ENCODE data around the gene PHF12.

PHF12 gene

DNA sequence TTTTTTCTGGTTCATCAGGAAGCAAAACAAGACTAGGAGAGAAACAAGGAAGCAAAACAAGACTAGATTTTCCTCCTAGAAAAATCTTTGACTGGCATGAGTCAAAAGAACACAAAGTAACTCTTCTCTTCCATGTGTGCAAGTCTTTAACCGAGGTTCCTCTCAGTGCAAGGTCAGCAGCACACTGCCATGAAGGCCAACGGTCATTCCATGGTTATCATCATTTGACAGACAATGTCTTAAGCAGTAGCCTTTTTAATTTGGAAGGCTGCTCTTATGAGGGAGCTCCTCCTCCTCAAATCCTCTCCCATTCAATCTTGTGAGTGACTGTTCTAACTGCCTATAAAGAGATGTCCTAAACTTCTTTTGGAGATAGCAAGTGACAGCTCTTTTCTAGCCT, 33.0 kb downstream of the PHF12 start:
- no peak overlapping the region for H2AFZ ChIP-seq (ENCODE audit: low read length)
- peaks cover 94% of the 10 kb centered on the region for H3K36me3 ChIP-seq (ENCODE audit: insufficient read depth, low read length)
- H3K9me2 ChIP-seq (ENCODE audit: low read depth, low read length), result no peaks in the 10 kb centered on the region
- H3K9ac ChIP-seq (ENCODE audit: low read length), result no peak overlapping the region
- no peak overlapping the region for H3K4me3 ChIP-seq (ENCODE audit: low read depth, low read length, poor library complexity, severe bottlenecking)
- TF ChIP-seq, protein P1, sequence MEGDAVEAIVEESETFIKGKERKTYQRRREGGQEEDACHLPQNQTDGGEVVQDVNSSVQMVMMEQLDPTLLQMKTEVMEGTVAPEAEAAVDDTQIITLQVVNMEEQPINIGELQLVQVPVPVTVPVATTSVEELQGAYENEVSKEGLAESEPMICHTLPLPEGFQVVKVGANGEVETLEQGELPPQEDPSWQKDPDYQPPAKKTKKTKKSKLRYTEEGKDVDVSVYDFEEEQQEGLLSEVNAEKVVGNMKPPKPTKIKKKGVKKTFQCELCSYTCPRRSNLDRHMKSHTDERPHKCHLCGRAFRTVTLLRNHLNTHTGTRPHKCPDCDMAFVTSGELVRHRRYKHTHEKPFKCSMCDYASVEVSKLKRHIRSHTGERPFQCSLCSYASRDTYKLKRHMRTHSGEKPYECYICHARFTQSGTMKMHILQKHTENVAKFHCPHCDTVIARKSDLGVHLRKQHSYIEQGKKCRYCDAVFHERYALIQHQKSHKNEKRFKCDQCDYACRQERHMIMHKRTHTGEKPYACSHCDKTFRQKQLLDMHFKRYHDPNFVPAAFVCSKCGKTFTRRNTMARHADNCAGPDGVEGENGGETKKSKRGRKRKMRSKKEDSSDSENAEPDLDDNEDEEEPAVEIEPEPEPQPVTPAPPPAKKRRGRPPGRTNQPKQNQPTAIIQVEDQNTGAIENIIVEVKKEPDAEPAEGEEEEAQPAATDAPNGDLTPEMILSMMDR (IDR thresholded peaks at IDR 0.05; ENCODE audit: low read length), result no peak
- TF ChIP-seq EZH2 (IDR thresholded peaks at IDR 0.05; ENCODE audit: borderline replicate concordance, low read length), result no peak
- H3K9me3 ChIP-seq (ENCODE audit: low read length), result no peaks in the 10 kb centered on the region
- no peaks in the 10 kb centered on the region for H3K79me2 ChIP-seq (ENCODE audit: insufficient read depth, low read length)
- no peaks in the 10 kb centered on the region for H3K4me1 ChIP-seq (ENCODE audit: insufficient read depth, low read length, severe bottlenecking)
- no peak overlapping the region for H3K27ac ChIP-seq (ENCODE audit: low read depth, low read length, poor library complexity, severe bottlenecking)
- no peaks in the 10 kb centered on the region for H3F3A ChIP-seq (ENCODE audit: insufficient read depth, low read length)
- H4K20me1 ChIP-seq (ENCODE audit: insufficient read depth, low read length), result no peaks in the 10 kb centered on the region
- no peaks in the 10 kb centered on the region for H3K27me3 ChIP-seq (ENCODE audit: insufficient read depth, low read length)
- no peak overlapping the region for H3K4me2 ChIP-seq (ENCODE audit: low read length)

DNA sequence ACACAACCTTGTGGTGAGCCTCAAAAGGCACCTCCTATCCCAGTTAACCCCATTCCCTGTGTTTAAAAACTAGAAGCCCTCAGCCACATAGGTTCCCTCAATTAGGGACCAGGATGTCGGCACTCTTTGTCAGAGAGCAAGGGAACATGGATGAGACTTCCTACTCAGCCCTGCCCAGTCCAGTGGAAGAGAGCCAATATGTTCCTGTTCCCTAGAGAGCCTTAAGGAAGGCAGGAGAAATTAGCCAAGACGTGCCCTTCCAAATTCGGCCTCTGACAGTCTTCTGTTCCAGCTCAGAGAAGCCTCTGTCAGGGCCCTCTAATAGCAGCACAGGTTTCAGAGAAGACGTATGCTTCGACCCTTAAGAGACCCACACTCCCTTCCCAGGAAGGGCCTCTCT, 33.9 kb downstream of the PHF12 start:
- H3K9ac ChIP-seq (ENCODE audit: low read length), result no peak overlapping the region
- no peaks in the 10 kb centered on the region for H3K27me3 ChIP-seq (ENCODE audit: insufficient read depth, low read length)
- H3K36me3 ChIP-seq (ENCODE audit: insufficient read depth, low read length), result peaks cover 94% of the 10 kb centered on the region
- H3K9me2 ChIP-seq (ENCODE audit: low read depth, low read length), result no peaks in the 10 kb centered on the region
- TF ChIP-seq, protein P1 (IDR thresholded peaks at IDR 0.05; ENCODE audit: low read length), result no peak
- no peak for TF ChIP-seq EZH2 (IDR thresholded peaks at IDR 0.05; ENCODE audit: borderline replicate concordance, low read length)
- no peak overlapping the region for H3K27ac ChIP-seq (ENCODE audit: low read depth, low read length, poor library complexity, severe bottlenecking)
- H3K4me1 ChIP-seq (ENCODE audit: insufficient read depth, low read length, severe bottlenecking), result no peaks in the 10 kb centered on the region
- no peaks in the 10 kb centered on the region for H3K9me3 ChIP-seq (ENCODE audit: low read length)
- H3K79me2 ChIP-seq (ENCODE audit: insufficient read depth, low read length), result no peaks in the 10 kb centered on the region
- no peaks in the 10 kb centered on the region for H4K20me1 ChIP-seq (ENCODE audit: insufficient read depth, low read length)
- H3K4me2 ChIP-seq (ENCODE audit: low read length), result no peak overlapping the region
- no peak overlapping the region for H2AFZ ChIP-seq (ENCODE audit: low read length)
- no peak overlapping the region for H3K4me3 ChIP-seq (ENCODE audit: low read depth, low read length, poor library complexity, severe bottlenecking)
- no peaks in the 10 kb centered on the region for H3F3A ChIP-seq (ENCODE audit: insufficient read depth, low read length)

DNA sequence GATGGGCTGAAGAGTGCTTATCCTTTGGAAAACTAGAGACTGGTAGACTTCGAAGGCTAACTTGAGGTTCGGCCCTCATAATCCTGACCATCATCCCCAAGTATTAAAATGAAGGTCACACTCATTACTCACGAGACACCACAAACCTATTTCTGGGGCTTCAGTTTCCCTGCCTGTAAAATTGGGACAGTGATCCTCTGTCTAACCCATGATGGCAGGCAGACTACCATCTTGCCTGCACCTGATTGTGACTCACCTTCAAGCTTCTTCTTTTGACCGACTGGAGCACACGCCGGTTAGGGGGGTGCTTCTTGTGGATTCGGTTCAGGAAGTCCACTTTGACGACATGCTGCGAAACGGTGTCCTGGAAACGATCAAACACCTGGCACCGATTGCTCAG, 34.3 kb downstream of the PHF12 start:
- Histone ChIP-seq H3K36me3 (ENCODE audit: insufficient read depth, low read length) (peaks cover 94% of the 10 kb centered on the region), H3K9me3 (ENCODE audit: low read length) (no peaks in the 10 kb centered on the region), H2AFZ (ENCODE audit: low read length) (no peak overlapping the region), H3K9ac (ENCODE audit: low read length) (no peak overlapping the region), H3K4me2 (ENCODE audit: low read length) (no peak overlapping the region), H3K79me2 (ENCODE audit: insufficient read depth, low read length) (no peaks in the 10 kb centered on the region), H3F3A (ENCODE audit: insufficient read depth, low read length) (no peaks in the 10 kb centered on the region), H3K9me2 (ENCODE audit: low read depth, low read length) (no peaks in the 10 kb centered on the region), H3K4me1 (ENCODE audit: insufficient read depth, low read length, severe bottlenecking) (no peaks in the 10 kb centered on the region), H4K20me1 (ENCODE audit: insufficient read depth, low read length) (no peaks in the 10 kb centered on the region), H3K4me3 (ENCODE audit: low read depth, low read length, poor library complexity, severe bottlenecking) (no peak overlapping the region), H3K27me3 (ENCODE audit: insufficient read depth, low read length) (no peaks in the 10 kb centered on the region), H3K27ac (ENCODE audit: low read depth, low read length, poor library complexity, severe bottlenecking) (no peak overlapping the region)
- no peak for TF ChIP-seq EZH2 (IDR thresholded peaks at IDR 0.05; ENCODE audit: borderline replicate concordance, low read length)

DNA sequence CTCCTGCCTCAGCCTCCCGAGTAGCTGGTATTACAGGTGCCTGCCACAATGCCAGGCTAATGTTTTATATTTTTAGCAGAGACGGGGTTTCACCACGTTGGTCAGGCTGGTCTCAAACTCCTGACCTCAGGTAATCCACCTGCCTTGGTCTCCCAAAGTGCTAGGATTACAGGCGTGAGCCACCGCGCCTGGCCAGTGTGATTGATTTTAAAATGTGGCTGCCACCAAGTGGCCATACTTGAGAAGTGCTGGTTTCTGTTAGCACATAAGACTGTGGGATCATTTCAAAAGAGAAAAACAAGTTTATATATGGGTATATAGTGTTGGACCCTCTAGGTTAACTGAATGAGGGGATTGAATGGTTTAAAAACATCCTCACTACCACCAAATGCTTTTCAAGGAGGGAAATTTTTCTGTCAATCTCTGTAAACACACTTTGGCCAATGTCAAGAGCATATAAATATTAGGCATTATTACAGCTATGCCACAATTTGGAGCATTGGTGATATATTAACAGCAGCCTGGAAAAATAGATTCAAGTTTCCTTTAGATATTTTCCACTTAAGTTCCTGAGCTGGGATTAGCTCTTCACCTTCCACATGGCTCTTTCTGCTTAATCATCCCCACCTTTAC, 34.9 kb downstream of the PHF12 start:
- peaks cover 94% of the 10 kb centered on the region for H3K36me3 ChIP-seq (ENCODE audit: insufficient read depth, low read length)
- no peak overlapping the region for H2AFZ ChIP-seq (ENCODE audit: low read length)
- H3K9me3 ChIP-seq (ENCODE audit: low read length), result no peaks in the 10 kb centered on the region
- no peaks in the 10 kb centered on the region for H3K27me3 ChIP-seq (ENCODE audit: insufficient read depth, low read length)
- no peak overlapping the region for H3K4me2 ChIP-seq (ENCODE audit: low read length)
- no peak overlapping the region for H3K27ac ChIP-seq (ENCODE audit: low read depth, low read length, poor library complexity, severe bottlenecking)
- H3F3A ChIP-seq (ENCODE audit: insufficient read depth, low read length), result no peaks in the 10 kb centered on the region
- H3K9ac ChIP-seq (ENCODE audit: low read length), result no peak overlapping the region
- no peaks in the 10 kb centered on the region for H3K9me2 ChIP-seq (ENCODE audit: low read depth, low read length)
- no peaks in the 10 kb centered on the region for H3K4me1 ChIP-seq (ENCODE audit: insufficient read depth, low read length, severe bottlenecking)
- TF ChIP-seq EZH2 (IDR thresholded peaks at IDR 0.05; ENCODE audit: borderline replicate concordance, low read length), result no peak
- TF ChIP-seq, protein P1 (IDR thresholded peaks at IDR 0.05; ENCODE audit: low read length), result peak; percentile 70
- no peaks in the 10 kb centered on the region for H3K79me2 ChIP-seq (ENCODE audit: insufficient read depth, low read length)
- H4K20me1 ChIP-seq (ENCODE audit: insufficient read depth, low read length), result no peaks in the 10 kb centered on the region
- no peak overlapping the region for H3K4me3 ChIP-seq (ENCODE audit: low read depth, low read length, poor library complexity, severe bottlenecking)
